DND-41 (cell line): ENCODE data around the gene COL8A1.
"Not testable (repeated sequence)": the region's sequence is repeated elsewhere in the genome, so short reads cannot be mapped to it uniquely, and the experiment has no call there.

Source experiments
- ATAC-seq: fragments of 200-7000 bp; cut with Tn5 transposase; 3 replicates; pipeline ENCODE4 v1.9.1; 2021; ENCODE audit warnings: low read depth; ENCODE audit not compliant: insufficient read depth
- DNase-seq: peaks from one replicate; pipeline ENCODE4 v3.0.0-alpha.2; 2020
- H2AFZ ChIP-seq: 2 replicates; pipeline ENCODE4 v1.6.0; 2012; ENCODE audit warnings: low read depth, low read length
- H3K27ac ChIP-seq: 2 replicates; pipeline ENCODE4 v1.5.1; 2012; ENCODE audit warnings: low read length, inconsistent platforms
- H3K27me3 ChIP-seq: fragments of 200-600 bp; sonication (generic); 2 replicates; pipeline ENCODE4 v1.6.0; 2012; ENCODE audit warnings: low read length, mild to moderate bottlenecking, inconsistent platforms; ENCODE audit not compliant: insufficient read depth, poor library complexity
- H3K36me3 ChIP-seq: 2 replicates; pipeline ENCODE4 v1.5.1; 2012; ENCODE audit warnings: low read length, inconsistent platforms; ENCODE audit not compliant: insufficient read depth
- H3K4me1 ChIP-seq: 2 replicates; pipeline ENCODE4 v1.5.1; 2012; ENCODE audit warnings: mild to moderate bottlenecking, low read length; ENCODE audit not compliant: insufficient read depth
- H3K4me2 ChIP-seq: 2 replicates; pipeline ENCODE4 v1.6.0; 2012; ENCODE audit warnings: mild to moderate bottlenecking, moderate library complexity, low read length, inconsistent platforms; ENCODE audit not compliant: insufficient read depth
- H3K4me3 ChIP-seq, 2 experiments: fragments of 200-600 bp in 1 of 2; shearing (Covaris generic) in 1 of 2; 2 replicates each; pipeline ENCODE4 v1.5.1; 2012 to 2016; ENCODE audit warnings: inconsistent platforms in 2 of 2, low read length in 2 of 2, mild to moderate bottlenecking in 2 of 2, low read depth in 1 of 2, moderate library complexity in 1 of 2
- H3K79me2 ChIP-seq: 2 replicates; pipeline ENCODE4 v1.6.0; 2012; ENCODE audit warnings: low read length, inconsistent platforms; ENCODE audit not compliant: insufficient read depth
- H3K9ac ChIP-seq: 2 replicates; pipeline ENCODE4 v1.6.0; 2012; ENCODE audit warnings: low read depth, mild to moderate bottlenecking, inconsistent platforms, low read length, moderate library complexity
- H3K9me3 ChIP-seq: 2 replicates; pipeline ENCODE4 v1.5.1; 2012; ENCODE audit warnings: low read length, moderate library complexity, mild to moderate bottlenecking, inconsistent platforms; ENCODE audit not compliant: insufficient read depth, severe bottlenecking
- H4K20me1 ChIP-seq: 2 replicates; pipeline ENCODE4 v1.6.0; 2012; ENCODE audit warnings: low read length; ENCODE audit not compliant: insufficient read depth
- CTCF ChIP-seq: IDR thresholded peaks from 2 replicates; pipeline ENCODE4 v1.5.1; 2012; ENCODE audit warnings: borderline replicate concordance, low read length, moderate library complexity, mild to moderate bottlenecking; ENCODE audit not compliant: poor library complexity, severe bottlenecking; ENCODE audit errors: extremely low read depth
- EZH2 ChIP-seq: IDR thresholded peaks from 3 replicates; pipeline ENCODE4 v1.6.1; 2012; ENCODE audit warnings: borderline replicate concordance, low read depth, mild to moderate bottlenecking, moderate library complexity, low read length, inconsistent platforms; ENCODE audit not compliant: severe bottlenecking

COL8A1 gene

GRCh38 chr3:99638167-99638948 is at the start of gene COL8A1:
Gene COL8A1 (plus strand): TSS chr3:99638594. CDS start chr3:99790683, 152,089 bp downstream.
- Histone ChIP-seq H3K4me3 (no peak within 1 kb of the TSS), H3K36me3 (no peaks in the 10 kb centered on the region), H4K20me1 (no peaks in the 10 kb centered on the region), H3K27me3 (peaks cover 3% of the 10 kb centered on the region), H3K27ac (no peak within 1 kb of the TSS), H3K4me1 (no peaks in the 10 kb centered on the region), H3K79me2 (no peaks in the 10 kb centered on the region), H3K4me2 (no peak within 1 kb of the TSS), H2AFZ (no peak within 1 kb of the TSS), H3K9ac (no peak within 1 kb of the TSS), H3K9me3 (no peaks in the 10 kb centered on the region)
- no peak for DNase-seq
- TF ChIP-seq CTCF: no peak
- TF ChIP-seq EZH2: no peak
- ATAC-seq: no peak

- not testable (repeated sequence) for H3K9ac ChIP-seq, H3K4me3 ChIP-seq, H3K4me1 ChIP-seq, H2AFZ ChIP-seq, H4K20me1 ChIP-seq, H3K9me3 ChIP-seq, ATAC-seq, H3K79me2 ChIP-seq, H3K4me2 ChIP-seq, H3K27ac ChIP-seq, H3K36me3 ChIP-seq, H3K27me3 ChIP-seq, DNase-seq
These were observed 49.2 kb upstream of the COL8A1 start for GRCh38 chr3:99589168-99589567.

GRCh38 chr3:99599894-99600293 is 38.5 kb upstream of the COL8A1 start:
- H3K27me3 ChIP-seq: no peaks in the 10 kb centered on the region
- no peaks in the 10 kb centered on the region for H3K9me3 ChIP-seq
- no peak overlapping the region for H3K9ac ChIP-seq
- ATAC-seq (no peak), DNase-seq (no peak)
- no peak overlapping the region for H2AFZ ChIP-seq
- no peaks in the 10 kb centered on the region for H3K79me2 ChIP-seq
- TF ChIP-seq EZH2: no peak
- no peak for TF ChIP-seq CTCF
- no peak overlapping the region for H3K4me2 ChIP-seq
- H4K20me1 ChIP-seq: no peaks in the 10 kb centered on the region
- H3K4me1 ChIP-seq: no peaks in the 10 kb centered on the region
- H3K36me3 ChIP-seq: no peaks in the 10 kb centered on the region
- no peak overlapping the region for H3K27ac ChIP-seq
- no peak overlapping the region for H3K4me3 ChIP-seq

GRCh38 chr3:99601515-99601914 is 36.9 kb upstream of the COL8A1 start:
- H3K79me2 ChIP-seq: no peaks in the 10 kb centered on the region
- H3K4me3 ChIP-seq: no peak overlapping the region
- H3K36me3 ChIP-seq: no peaks in the 10 kb centered on the region
- H3K9me3 ChIP-seq: no peaks in the 10 kb centered on the region
- ATAC-seq (no peak), DNase-seq (no peak)
- no peak overlapping the region for H3K4me2 ChIP-seq
- H3K9ac ChIP-seq: no peak overlapping the region
- no peak overlapping the region for H2AFZ ChIP-seq
- TF ChIP-seq EZH2 (no peak), CTCF (no peak)
- H3K27ac ChIP-seq: no peak overlapping the region
- H3K27me3 ChIP-seq: no peaks in the 10 kb centered on the region
- no peaks in the 10 kb centered on the region for H4K20me1 ChIP-seq
- H3K4me1 ChIP-seq: no peaks in the 10 kb centered on the region
